Right atrium auricular region (tissue), 2 donors: ENCODE data around the gene CDH13. TPM values are rescaled to one million over a fixed set of nuclear protein-coding genes. Genes with fewer than 3 reads are reported as not detected.

Experiments used
- DNase-seq: peaks from one replicate; pipeline ENCODE4 v3.0.0-alpha.2; 2019; ENCODE audit warnings: low spot score
- H3K27ac ChIP-seq, 2 donors: fragments of 200-600 bp; sonication (generic); 1 replicate in 1 of 2; 2 replicates in 1 of 2; pipeline ENCODE4 v1.5.1; 2016 to 2019
- H3K27me3 ChIP-seq, 2 donors: fragments of 200-600 bp; sonication (generic); one replicate each; pipeline versions ENCODE4 v1.5.1 to v1.6.0; 2017 to 2019
- H3K36me3 ChIP-seq: fragments of 200-600 bp; sonication (generic); one replicate; pipeline ENCODE4 v1.5.1; 2016
- H3K4me1 ChIP-seq, 2 donors: fragments of 200-600 bp; sonication (generic); one replicate each; pipeline versions ENCODE4 v1.5.1 to v1.6.0; 2017 to 2019
- H3K4me3 ChIP-seq, 2 donors: fragments of 200-600 bp; sonication (generic); 1 replicate in 1 of 2; 2 replicates in 1 of 2; pipeline ENCODE4 v1.5.1; 2017 to 2019; ENCODE audit warnings: mild to moderate bottlenecking in 1 of 2, moderate library complexity in 1 of 2
- H3K9me3 ChIP-seq, 2 donors: fragments of 200-600 bp; sonication (generic); one replicate each; pipeline ENCODE4 v1.5.1; 2019
- total RNA-seq, 2 donors: library from RNA; depleted of rRNA; stranded (reverse); fragments of >200 nt; gene quantifications; one replicate each; pipeline ENCODE4 v1.1.0, GENCODE V29; 2016
- TF ChIP-seq, protein P1 (sequence below), 2 donors: fragments of 200-600 bp; sonication (generic); IDR thresholded peaks; one replicate each; pipeline ENCODE4 v1.5.1; 2019; ENCODE audit warnings: antibody characterized with exemption in 2 of 2

The CDH13 gene
- total RNA-seq, 2 donors from 2014 or later: 75.4 to 85.9 TPM

DNA sequence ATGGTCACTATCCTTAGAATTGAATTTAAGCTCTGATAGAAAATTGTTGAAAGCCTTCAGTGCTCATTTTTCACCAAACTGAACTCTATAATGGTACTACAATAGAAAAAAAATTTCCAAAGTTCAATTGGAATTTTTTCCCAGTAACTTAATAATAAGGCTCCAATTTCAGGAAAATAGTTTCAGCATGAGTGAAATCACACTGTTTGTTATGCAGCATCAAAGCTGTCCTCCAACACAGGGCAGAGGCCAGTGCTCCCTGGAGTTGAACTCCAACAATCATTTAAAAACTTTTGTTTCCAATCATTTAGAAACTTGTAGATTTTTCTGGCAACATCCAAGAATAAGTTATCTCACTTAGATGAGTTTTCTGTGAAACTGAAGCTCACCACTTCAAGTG, 1077.9 kb downstream of the CDH13 start:
- no peak for DNase-seq
- Histone ChIP-seq H3K27ac (no peak overlapping the region), H3K27me3 (no peaks in the 10 kb centered on the region), H3K36me3 (no peaks in the 10 kb centered on the region), H3K4me1 (no peaks in the 10 kb centered on the region), H3K9me3 (no peaks in the 10 kb centered on the region), H3K4me3 (no peak overlapping the region)
- TF ChIP-seq, protein P1, sequence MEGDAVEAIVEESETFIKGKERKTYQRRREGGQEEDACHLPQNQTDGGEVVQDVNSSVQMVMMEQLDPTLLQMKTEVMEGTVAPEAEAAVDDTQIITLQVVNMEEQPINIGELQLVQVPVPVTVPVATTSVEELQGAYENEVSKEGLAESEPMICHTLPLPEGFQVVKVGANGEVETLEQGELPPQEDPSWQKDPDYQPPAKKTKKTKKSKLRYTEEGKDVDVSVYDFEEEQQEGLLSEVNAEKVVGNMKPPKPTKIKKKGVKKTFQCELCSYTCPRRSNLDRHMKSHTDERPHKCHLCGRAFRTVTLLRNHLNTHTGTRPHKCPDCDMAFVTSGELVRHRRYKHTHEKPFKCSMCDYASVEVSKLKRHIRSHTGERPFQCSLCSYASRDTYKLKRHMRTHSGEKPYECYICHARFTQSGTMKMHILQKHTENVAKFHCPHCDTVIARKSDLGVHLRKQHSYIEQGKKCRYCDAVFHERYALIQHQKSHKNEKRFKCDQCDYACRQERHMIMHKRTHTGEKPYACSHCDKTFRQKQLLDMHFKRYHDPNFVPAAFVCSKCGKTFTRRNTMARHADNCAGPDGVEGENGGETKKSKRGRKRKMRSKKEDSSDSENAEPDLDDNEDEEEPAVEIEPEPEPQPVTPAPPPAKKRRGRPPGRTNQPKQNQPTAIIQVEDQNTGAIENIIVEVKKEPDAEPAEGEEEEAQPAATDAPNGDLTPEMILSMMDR (IDR thresholded peaks at IDR 0.05): no peak

DNA sequence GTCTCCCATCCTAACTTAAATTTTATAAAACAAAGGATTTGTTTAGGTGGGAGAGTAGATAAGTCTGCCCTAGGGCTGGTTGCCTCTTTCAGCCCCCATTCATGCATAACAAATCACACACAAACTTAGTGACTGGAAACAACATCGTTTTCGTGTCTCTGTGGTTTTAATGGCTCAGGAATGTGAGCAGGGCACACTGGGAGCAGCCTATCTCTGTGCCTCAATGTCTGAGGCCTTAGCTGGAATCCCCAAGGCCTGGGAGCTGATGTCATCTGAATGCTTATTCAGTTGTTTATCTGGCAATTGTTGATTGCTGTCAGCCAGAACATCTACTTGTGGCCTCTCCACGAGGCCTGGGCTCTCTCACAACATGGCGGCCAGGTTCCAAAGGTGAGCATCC, 1079.1 kb downstream of the CDH13 start:
- Histone ChIP-seq H3K27me3 (no peaks in the 10 kb centered on the region), H3K4me1 (no peaks in the 10 kb centered on the region), H3K9me3 (no peaks in the 10 kb centered on the region), H3K36me3 (no peaks in the 10 kb centered on the region), H3K4me3 (no peak overlapping the region), H3K27ac (no peak overlapping the region)
- DNase-seq: no peak
- TF ChIP-seq, protein P1 (IDR thresholded peaks at IDR 0.05): no peak

DNA sequence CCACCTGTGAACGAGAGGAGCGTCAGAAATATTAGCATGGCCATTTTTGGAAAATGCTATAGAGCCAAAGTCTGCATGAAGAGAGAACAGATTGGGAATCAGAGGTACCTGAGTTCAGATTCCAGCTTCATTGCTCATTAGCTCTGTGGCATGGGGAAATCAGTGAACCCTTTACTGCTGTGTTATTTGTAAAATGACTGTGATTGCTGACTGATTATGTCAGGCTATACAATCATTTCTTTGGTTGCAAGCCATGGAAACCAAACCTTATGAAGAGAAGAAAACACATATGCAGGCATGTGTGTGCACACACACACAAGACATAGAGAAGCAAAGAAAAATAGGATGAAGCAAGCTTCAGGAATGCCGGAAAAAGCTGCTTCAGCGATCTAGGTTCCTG, 1079.6 kb downstream of the CDH13 start:
- no peaks in the 10 kb centered on the region for H3K9me3 ChIP-seq
- H3K4me3 ChIP-seq: no peak overlapping the region
- no peak for DNase-seq
- no peaks in the 10 kb centered on the region for H3K36me3 ChIP-seq
- H3K4me1 ChIP-seq: no peaks in the 10 kb centered on the region
- TF ChIP-seq, protein P1 (IDR thresholded peaks at IDR 0.05): no peak
- no peak overlapping the region for H3K27ac ChIP-seq
- H3K27me3 ChIP-seq: no peaks in the 10 kb centered on the region

DNA sequence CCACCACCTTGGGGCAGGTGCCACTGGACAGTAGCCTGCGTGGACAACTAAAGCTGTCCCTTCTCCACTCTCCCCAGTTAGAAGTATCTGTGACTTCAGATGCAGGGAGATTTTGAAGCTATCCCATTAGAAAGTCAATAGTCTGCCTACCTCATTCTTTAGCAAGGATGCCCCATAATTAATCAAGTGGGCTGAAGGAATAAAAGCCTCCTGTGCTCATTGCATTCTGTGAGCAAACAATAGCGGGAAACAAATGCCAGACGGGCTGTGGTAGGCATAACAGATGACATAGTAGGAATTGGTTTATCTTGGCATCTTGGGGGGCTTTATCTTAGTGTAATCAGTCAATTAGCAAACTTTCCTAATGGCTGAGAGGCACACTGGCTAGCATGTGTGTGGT, 1084.3 kb downstream of the CDH13 start:
- TF ChIP-seq, protein P1 (IDR thresholded peaks at IDR 0.05): no peak
- no peaks in the 10 kb centered on the region for H3K9me3 ChIP-seq
- H3K36me3 ChIP-seq: no peaks in the 10 kb centered on the region
- H3K27ac ChIP-seq: no peak overlapping the region
- H3K4me1 ChIP-seq: peaks cover 0 to 12% of the 10 kb centered on the region in 2 donors
- H3K27me3 ChIP-seq: no peaks in the 10 kb centered on the region
- H3K4me3 ChIP-seq: no peak overlapping the region
- no peak for DNase-seq

DNA sequence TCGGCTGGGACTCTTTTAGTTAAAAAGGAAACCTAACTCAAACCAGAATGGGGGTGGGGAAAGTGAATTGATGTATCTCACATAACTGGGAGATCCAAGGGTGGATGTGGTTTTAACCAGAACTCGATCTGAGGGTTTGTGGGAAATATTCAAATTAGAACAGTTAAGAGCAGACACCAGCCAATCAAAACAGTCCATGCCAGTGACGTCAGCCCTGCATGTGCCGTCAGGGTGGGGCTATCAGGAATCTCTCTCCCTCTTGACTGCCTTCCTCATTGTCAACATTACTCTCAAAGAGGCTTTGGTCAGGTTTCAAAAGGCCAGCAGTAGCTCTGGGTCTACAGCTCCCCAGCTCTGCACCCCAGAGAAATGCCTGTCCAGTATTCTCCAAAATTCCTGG, 1086.8 kb downstream of the CDH13 start:
- Histone ChIP-seq H3K4me1 (peaks cover 0 to 12% of the 10 kb centered on the region in 2 donors), H3K4me3 (no peak overlapping the region), H3K36me3 (no peaks in the 10 kb centered on the region), H3K27ac (no peak overlapping the region), H3K9me3 (no peaks in the 10 kb centered on the region), H3K27me3 (no peaks in the 10 kb centered on the region)
- TF ChIP-seq, protein P1 (IDR thresholded peaks at IDR 0.05): no peak
- DNase-seq: no peak

DNA sequence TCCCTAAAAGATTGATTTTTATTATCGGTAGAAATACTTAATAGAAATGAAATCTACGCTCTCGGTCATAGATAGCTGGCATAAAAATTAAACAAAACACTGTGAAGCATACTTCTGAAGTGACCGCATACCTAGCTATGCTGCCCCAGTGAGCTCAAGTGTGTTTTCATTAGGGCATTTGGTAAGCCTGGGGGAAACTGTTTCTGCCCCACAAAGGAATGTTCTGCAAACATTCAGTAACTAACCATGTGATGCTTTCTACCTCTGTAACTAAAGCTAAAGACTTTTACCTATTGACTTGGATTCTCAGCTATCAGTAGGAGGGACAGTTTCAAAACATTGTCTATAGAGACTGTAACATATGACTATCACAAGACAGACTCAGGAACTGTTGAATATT, 1087.5 kb downstream of the CDH13 start:
- H3K27ac ChIP-seq: no peak overlapping the region
- H3K4me3 ChIP-seq: no peak overlapping the region

More for the DNA sequence above, 1087.5 kb downstream of the CDH13 start:
- no peak for DNase-seq
- TF ChIP-seq, protein P1 (IDR thresholded peaks at IDR 0.05): no peak
- Histone ChIP-seq H3K9me3 (no peaks in the 10 kb centered on the region), H3K36me3 (no peaks in the 10 kb centered on the region), H3K27me3 (no peaks in the 10 kb centered on the region), H3K4me1 (peaks cover 0 to 12% of the 10 kb centered on the region in 2 donors)
